HG03159 (cell line): ENCODE measurements around the gene TRIM8.

Experiments used
- ATAC-seq: cut with Tn5 transposase; IDR thresholded peaks from one replicate; pipeline ENCODE4 v1.9.1; 2021; ENCODE audit warnings: mild to moderate bottlenecking, moderate library complexity; ENCODE audit not compliant: unreplicated experiment

Gene TRIM8

GRCh38 chr10:102668326-102669107 is 24.2 kb downstream of the TRIM8 start:
- ATAC-seq, result no peak

- ATAC-seq, result no peak
These were observed 25.2 kb downstream of the TRIM8 start for GRCh38 chr10:102669206-102670064.

- no peak for ATAC-seq
These were observed 25.9 kb downstream of the TRIM8 start for GRCh38 chr10:102670065-102670670.

- ATAC-seq, result no peak
These were observed 26.7 kb downstream of the TRIM8 start for GRCh38 chr10:102670871-102671434.

GRCh38 chr10:102673236-102673818 is 29.0 kb downstream of the TRIM8 start:
- ATAC-seq, result no peak

GRCh38 chr10:102673819-102674511 is 29.7 kb downstream of the TRIM8 start:
- ATAC-seq, result no peak

- ATAC-seq, result no peak
These were observed 30.3 kb downstream of the TRIM8 start for GRCh38 chr10:102674566-102674965.

GRCh38 chr10:102675011-102675665 is 30.9 kb downstream of the TRIM8 start:
- no peak for ATAC-seq

- no peak for ATAC-seq
These were observed 31.6 kb downstream of the TRIM8 start for GRCh38 chr10:102675666-102676533.

GRCh38 chr10:102676534-102677315 is 32.4 kb downstream of the TRIM8 start:
- ATAC-seq, result no peak

- ATAC-seq, result no peak
These were observed 33.2 kb downstream of the TRIM8 start for GRCh38 chr10:102677331-102678067.

- no peak for ATAC-seq
These were observed 33.8 kb downstream of the TRIM8 start for GRCh38 chr10:102678068-102678400.

- ATAC-seq, result no peak
These were observed 34.6 kb downstream of the TRIM8 start for GRCh38 chr10:102678842-102679289.

- no peak for ATAC-seq
These were observed 35.3 kb downstream of the TRIM8 start for GRCh38 chr10:102679596-102679995.

GRCh38 chr10:102681696-102682095 is 37.4 kb downstream of the TRIM8 start:
- no peak for ATAC-seq

- no peak for ATAC-seq
These were observed 38.1 kb downstream of the TRIM8 start for GRCh38 chr10:102682416-102682815.

- ATAC-seq, result no peak
These were observed 38.7 kb downstream of the TRIM8 start for GRCh38 chr10:102682981-102683380.
